Hematopoietic multipotent progenitor cell treated with erythropoietin and hydrocortisone succinate and interleukin-3 and kit ligand, for 8 days (in vitro differentiated cells): ENCODE results near the gene USP48.

Experiments used
- DNase-seq: peaks from one replicate; pipeline ENCODE4 v3.0.0-alpha.2; 2015

USP48 gene

DNA sequence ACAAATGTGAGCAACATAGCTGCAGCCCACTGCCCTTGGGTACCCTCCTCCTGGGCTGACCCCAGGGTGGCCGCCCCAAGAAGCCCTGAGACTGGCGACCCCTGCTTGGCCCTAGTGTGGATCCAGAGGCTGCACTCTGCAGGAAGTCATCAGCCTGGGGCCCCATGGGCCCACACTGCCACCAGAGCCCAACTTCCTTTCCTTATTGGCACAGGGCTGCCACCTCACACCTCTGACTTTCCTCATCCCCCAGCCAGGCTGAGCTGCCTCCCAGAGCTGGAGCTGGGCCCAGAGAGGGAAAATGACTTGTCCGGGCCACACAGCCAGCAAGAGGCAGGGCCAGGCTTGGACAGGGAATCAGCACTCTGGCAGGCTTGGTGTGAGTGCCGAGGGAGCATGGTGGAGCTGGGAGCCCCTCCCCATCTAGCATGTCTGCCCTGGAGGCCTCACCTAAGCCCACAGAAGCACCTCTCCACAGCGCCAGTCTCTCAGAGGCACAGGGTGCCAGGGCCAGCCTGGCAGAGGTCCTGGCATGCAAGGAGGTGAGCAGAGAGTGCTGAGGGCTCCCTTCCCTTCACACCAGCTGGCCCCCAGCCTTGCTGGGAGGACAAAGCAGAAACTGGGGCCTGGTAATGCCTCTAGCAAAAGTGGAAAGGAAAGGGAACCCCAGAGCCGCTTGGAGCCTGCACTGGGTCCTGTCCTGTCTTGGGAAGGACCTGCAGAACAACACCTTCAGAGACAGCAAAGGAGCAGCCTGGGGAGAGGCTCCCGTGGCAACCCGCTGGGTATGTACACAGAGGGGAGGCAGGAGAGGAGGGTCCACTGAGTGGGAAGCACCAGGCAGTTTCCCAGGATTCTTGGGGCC lies 117.0 kb downstream of the USP48 start:
- DNase-seq, result no peak

DNA sequence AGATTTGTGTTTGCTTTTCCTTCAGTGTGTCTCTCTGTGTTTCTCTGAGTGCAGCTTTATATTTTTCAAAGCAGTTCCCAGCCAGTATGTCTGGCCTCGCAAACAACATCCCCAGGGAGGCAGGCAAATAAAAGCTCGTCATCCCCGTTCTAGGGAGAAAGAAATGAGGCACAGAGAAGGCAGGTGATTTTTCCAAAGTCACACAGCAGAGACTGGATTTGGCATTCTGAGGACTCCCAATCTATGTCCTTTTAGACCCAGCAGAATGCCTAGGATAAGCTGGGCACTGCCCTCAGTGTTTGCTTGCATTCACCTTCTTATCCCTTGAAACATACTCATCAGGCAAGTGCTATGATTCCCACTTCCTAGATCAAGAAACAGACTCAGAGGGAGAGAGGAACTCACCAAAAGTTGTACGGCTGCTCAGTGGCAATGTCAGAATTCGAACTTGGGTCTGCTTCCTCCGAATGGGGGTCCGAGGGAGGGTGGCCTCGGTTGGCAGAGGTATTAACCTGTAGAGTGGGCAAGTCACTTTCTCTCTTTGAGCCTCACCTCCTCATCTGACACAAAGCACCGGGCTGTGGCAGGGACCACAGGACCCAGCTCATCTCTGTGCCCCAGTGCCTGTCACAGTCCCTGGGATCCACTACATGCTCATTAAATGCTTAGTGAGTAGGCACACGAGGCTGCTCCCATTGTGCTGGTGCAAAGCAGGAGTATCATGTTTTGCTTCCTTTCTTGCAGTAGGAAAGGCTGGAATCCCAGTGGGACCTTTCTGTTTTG lies 118.0 kb downstream of the USP48 start:
- no peak for DNase-seq

DNA sequence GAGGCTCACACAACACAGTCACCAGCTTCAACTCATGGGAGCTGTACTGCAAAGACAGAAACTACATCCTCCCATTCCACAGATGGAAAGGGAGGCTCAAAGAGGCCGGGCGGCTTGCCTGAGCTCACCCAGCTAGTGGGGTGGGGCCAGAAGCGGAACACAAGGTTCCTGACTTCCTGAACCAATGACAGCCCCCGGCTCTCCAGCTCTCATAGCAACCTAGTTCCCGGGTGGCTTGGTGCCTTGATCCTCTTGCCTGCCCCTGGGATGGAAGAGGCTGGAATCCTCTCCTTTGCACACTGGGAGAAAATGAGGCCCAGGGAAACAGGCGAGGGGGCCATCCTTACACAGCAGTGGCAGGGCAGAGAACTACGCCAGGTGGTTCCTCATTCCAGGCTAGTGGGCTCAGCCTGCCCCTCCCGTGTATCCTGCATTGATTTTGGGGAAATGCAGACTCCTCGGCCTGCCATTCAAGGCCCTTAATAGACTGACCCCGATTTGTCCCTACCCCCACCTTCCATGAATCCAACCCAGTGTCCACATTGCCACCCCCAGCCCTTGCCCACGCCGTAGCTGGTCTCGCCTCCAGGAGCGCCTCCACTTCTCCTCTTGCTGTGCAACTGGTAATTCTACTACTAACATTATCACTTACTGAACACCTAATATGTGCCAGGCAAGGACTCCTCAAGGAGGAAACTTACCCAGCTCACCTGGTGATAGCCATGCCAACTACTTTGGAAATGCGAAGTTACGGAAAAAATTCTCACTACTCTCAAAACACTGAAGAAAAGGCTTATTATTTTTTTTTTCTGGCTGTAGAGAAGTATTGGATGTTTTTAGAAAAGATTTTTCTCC lies 118.8 kb downstream of the USP48 start:
- no peak for DNase-seq

DNA sequence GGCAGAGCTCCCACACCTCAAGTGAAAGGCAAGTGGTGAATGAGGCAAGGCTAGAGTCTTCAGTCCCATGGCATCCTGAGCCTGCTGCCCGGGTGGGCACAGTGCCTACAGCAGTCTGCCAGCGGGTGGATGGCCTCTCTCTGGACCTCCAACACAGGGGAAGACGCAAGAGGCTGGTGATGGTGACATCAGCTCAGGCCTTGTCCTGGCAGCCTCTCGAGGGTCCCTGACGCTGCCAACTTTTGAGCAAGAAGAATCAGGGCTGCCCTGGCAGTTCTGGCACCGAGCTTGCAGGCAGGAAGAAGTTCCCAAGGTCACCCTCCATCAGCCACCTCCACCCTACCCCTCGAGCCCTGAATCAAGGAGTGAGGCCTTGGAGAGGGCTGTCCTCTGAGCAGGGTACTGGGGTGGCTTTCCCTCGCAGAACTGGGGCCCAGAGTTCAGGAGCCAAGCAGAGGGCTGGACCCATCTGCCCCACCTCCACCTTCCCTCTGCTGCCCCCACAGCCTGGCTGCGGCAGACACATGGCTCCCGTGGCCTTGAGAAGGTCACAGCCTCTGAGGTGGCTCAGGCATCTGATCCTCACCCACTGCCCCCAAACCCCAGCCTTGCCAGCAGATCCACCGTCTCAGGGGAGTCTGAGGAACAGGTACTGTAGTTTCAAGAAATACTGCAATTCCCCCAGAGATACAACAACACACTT lies 119.5 kb downstream of the USP48 start:
- DNase-seq, result no peak

- DNase-seq, result no peak
Measured at GRCh38 chr1:21662426-21663247, 120.3 kb downstream of the USP48 start.

DNA sequence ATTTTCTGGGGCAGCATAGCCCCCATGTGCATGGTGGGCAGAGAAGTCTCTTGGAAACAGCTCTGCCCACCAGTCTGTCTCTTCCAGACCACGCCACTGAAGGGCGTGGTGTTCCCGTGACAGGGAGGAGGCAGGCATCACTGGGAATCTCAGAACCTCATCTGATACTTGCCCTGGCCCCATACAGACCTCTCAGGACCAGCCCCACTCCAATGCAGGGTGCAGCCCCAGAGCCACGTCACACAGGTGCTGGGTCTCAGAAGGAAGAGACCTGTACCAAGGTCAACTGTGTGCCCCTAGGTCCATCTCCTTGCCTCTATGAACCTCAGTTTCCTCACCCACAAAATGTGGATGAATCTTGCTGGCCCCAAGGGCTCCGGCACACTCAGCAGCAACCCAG lies 121.1 kb downstream of the USP48 start:
- DNase-seq, result no peak

GRCh38 chr1:21659924-21660326 lies 123.0 kb downstream of the USP48 start:
- no peak for DNase-seq

DNA sequence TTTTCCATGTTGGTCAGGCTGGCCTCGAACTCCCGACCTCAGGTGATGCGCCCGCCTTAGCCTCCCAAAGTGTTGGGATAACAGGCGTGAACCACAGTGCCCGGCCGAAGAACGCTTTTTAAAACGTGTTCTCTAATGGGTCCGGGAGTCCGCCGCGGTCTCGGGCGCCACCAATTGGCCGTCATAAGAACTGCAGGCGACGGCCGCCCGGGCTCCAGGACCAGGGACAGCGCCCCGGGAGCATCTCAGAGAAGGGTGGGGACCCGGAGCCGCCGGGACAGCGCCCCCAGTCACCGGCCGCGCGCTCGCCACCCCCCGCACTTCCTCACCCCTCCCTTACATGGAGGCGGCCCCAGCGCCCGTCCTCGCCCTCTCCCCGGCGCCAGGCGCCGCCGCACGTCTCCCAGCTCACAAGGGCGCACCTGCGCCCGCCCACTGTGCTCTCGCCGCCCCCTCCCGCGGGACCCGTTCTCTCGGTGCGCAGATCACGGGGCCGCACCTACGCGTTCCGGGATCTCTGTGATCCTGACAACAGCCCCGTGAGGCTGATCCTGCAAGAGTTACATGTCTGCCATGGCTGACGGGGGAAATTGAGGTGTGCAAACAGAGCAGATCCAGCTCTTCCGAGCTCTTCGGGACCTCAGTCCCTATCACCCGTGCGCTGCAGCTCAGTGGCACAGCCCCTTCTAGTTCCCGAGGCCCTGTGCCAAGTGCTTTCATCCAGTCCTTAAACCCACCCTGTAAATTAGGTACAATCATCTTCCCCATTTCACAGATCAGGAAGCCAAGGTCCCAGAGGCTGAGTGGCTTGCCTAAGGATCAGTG lies 123.6 kb downstream of the USP48 start:
- peak; percentile 73 for DNase-seq

DNA sequence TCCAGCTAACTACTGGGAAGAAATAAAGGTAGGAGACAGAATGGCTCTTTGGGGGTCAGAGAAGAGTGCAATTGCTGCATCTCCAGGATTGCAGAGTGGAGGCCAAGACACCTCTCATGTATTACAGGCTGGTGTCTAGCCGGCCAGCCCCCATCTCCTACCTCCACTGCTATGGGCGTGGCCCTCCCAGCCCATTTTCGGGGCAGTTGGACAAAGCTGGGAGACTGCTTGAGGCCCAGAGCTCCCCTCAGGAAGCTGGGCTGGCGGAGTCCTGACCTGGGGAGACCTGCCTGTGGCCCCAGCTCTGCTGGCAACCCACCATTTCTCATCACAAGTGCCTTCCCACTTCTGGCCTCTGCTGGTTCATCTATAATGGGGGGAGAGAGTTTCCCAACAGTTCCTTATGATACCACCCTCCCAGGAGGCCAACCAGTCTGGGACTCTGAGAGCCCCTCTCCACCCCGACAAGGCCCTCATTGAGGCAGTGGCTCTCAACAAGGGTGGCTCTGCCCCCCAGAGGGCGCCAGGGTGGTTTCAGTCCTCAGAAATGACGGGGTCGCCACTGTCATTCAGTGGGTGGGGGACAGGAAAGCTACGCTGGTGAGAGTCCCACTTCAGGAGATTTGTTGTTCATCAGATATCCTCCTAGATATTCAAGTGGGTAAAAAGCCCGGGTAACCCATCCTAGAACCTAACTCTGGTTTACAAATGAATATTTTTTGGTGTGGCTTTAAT lies 125.3 kb downstream of the USP48 start:
- no peak for DNase-seq

- peak; percentile 49 for DNase-seq
Measured at GRCh38 chr1:21655748-21656147, 127.2 kb downstream of the USP48 start.

DNA sequence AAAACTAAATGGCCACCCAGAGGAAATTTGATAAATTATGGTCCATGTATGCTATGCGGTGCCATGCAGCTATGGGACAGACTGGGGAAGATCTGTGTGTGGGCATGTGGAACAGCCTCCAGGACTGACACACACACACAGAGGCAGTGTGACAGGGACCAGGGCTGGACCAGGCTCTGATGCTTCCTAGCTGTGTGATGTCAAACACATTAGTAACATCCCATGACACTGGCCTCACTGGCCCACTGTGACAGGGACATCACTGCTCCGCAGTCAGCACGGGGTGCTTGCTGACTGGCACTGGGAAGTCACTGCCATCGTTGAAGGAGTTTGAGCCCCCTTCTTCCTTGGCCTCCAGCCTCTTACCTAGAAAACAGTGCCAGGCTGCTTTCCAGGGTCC lies 127.7 kb downstream of the USP48 start:
- DNase-seq, result no peak

GRCh38 chr1:21654209-21654608 lies 128.7 kb downstream of the USP48 start:
- DNase-seq, result no peak

DNA sequence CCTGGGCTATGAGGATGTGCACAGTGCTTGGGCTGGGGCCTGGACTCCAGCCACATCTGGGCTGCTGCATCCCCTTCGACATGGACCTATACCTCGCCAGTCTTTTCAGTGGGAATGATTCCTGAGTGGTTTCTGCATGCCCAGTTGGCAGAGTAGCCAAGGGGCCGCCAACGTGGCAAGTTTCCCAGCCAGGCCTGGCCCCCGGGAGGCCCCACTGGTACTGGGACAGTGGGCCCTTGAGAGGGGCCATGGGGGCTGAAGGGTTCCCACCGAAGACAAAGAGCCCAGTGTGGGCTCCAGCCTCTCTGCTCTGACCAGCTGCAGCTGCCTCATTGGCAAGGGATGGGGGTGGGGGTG lies 129.2 kb downstream of the USP48 start:
- no peak for DNase-seq

DNA sequence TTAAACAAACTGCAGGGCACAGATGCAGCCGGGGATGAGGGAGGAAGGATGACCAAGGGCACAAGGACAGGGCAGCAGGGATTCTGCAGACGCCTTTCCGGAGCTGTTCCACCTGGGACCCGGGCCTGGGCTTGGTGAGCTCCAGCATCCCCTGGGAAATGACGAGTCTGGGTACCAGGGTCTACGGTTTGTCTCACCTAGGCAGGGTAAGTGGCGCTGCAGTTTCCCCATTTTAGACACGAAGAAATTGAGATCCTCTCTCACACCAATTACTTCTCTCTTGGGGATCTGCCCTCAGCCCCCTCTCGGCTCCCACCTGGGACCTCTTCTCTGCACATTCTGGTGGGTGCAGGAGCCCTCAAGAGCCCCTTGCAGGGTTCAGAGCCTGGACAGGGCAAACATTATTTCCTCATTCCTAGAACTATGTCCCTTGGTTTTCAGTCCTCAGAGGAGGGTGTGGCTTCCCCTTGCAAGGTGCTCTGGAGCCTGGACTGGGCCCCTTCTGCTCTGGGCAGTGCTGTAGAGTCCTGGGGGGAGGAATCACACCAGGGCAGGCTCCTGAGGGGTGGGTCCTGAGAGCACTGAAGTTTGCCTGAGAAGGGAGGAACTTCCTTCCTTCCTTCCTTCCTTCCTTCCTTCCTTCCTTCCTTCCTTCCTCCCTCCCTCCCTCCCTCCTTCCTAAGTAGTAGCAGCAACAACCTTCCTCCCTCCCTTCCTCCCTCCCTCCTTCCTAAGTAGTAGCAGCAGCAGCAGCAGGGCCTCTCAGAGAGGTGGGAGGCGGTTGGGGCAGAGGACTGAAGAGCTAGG lies 129.8 kb downstream of the USP48 start:
- no peak for DNase-seq

- DNase-seq, result no peak
Measured at GRCh38 chr1:21652101-21652936, 130.6 kb downstream of the USP48 start.

DNA sequence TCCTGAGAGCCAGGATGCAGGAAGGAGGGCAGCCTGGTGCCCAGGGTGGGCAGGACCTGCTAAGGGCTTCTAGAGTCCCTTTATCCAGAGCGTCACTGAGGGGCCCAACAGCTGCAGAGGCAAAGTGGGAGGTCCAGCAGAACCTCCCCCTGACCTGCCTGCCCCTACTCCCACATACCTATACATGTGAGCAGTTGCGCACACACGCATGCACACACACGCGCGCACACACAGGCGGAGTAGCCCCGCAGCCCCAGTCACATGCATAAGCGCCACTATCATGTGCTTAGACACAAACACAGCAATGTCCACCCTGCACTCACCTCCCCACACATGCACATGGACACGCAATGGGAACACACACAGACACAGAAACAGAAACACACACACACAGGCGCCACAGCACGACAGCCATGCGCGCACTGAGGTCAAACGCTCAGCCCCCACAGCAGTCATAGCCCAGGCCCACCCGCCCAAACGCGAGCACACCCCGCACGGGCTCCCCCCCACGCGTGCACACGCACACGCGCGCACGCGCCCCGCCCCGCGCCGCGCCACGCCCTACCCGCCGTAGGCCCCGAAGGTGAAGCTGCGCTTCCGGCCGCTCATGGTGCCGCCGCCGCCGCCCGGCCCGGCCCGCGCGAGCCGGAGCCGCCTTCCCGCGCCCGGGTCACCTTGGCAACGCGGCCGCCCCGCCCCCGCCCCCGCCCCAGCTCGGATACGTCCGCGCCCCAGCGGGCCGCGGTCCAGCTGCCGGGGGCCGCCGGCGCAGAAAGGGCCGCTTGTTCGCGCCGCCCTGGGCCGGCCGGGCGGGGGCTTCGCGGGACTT lies 131.5 kb downstream of the USP48 start:
- DNase-seq, result peak; percentile 61

DNA sequence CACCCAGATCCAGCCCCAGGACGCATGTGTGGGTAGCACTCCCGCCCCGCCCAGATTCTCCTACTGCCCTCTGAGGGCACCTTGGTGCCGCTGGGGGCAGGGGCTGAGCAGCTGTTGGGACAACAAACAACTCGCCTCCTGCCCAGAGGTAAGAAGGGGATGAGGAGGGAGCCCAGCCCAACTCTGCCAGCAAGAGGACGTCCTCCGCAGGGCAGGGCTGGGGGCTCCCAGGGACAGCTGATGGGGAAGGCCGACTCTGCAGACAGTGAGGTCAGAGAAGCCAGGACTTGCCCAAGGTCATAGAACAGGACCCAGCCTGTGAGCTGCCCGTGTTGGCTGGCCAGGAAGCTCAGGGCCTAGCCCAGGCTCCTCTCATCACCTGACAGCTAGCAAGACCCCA lies 132.5 kb downstream of the USP48 start:
- no peak for DNase-seq
